ENCODE results near the gene DCUN1D3.
"Not testable (repeated sequence)": the region's sequence is repeated elsewhere in the genome, so short reads cannot be mapped to it uniquely, and the experiment has no call there.

DCUN1D3 gene

GRCh38 chr16:20818929-20819585 is 81.1 kb downstream of the DCUN1D3 start:
- TF ChIP-seq Cebpa-rat (IDR thresholded peaks at IDR 0.05), result no peak
- H3K4me3 ChIP-seq, result no peak overlapping the region
- peaks cover 0 to 5% (median 0%) of the 10 kb centered on the region in 11 experiments; a peak in 3 of 22 replicates for H3K9me3 ChIP-seq (replicated peaks in 1 of 11)
- no peaks in the 10 kb centered on the region for H4K20me1 ChIP-seq
- H3K4me2 ChIP-seq, result no peak overlapping the region
- no peak overlapping the region for H3K9ac ChIP-seq
- no peaks in the 10 kb centered on the region for H3K27me3 ChIP-seq
- no peaks in the 10 kb centered on the region for H3K36me3 ChIP-seq
- peaks cover 12 to 18% (median 15%) of the 10 kb centered on the region in 10 experiments for H3K4me1 ChIP-seq
- no peak overlapping the region for H3K27ac ChIP-seq

GRCh38 chr16:20814784-20815183 is 85.4 kb downstream of the DCUN1D3 start:
- Histone ChIP-seq H3K27ac (no peak overlapping the region), H3K4me3 (no peak overlapping the region), H3K27me3 (no peaks in the 10 kb centered on the region), H3K4me1 (no peaks in the 10 kb centered on the region), H3K4me2 (no peak overlapping the region), H4K20me1 (no peaks in the 10 kb centered on the region), H3K36me3 (no peaks in the 10 kb centered on the region), H3K9ac (no peak overlapping the region), H3K9me3 (replicated peaks in 1 of 11) (no peaks in the 10 kb centered on the region)
- TF ChIP-seq Cebpa-rat (IDR thresholded peaks at IDR 0.05), result no peak

- no peak for TF ChIP-seq Cebpa-rat (IDR thresholded peaks at IDR 0.05)
- no peaks in the 10 kb centered on the region for H3K36me3 ChIP-seq
Observed at GRCh38 chr16:20812510-20812909, 87.6 kb downstream of the DCUN1D3 start.

GRCh38 chr16:20811889-20812439 is 88.2 kb downstream of the DCUN1D3 start:
- TF ChIP-seq Cebpa-rat (IDR thresholded peaks at IDR 0.05), result no peak
- no peaks in the 10 kb centered on the region for H4K20me1 ChIP-seq

More at GRCh38 chr16:20812510-20812909, 87.6 kb downstream of the DCUN1D3 start:
- Histone ChIP-seq H4K20me1 (no peaks in the 10 kb centered on the region), H3K27ac (no peak overlapping the region), H3K27me3 (peaks cover 3 to 9% (median 6%) of the 10 kb centered on the region in 11 experiments; a peak in 20 of 22 replicates), H3K4me1 (no peaks in the 10 kb centered on the region), H3K4me2 (no peak overlapping the region), H3K9me3 (replicated peaks in 1 of 11) (peaks cover 0 to under 1% (median 0%) of the 10 kb centered on the region in 11 experiments; a peak in 2 of 22 replicates), H3K9ac (no peak overlapping the region), H3K4me3 (no peak overlapping the region)

GRCh38 chr16:20807862-20808261 is 92.3 kb downstream of the DCUN1D3 start:
- H4K20me1 ChIP-seq, result no peaks in the 10 kb centered on the region
- no peak overlapping the region for H3K4me3 ChIP-seq
- H3K27me3 ChIP-seq, result peaks cover 17 to 36% (median 28%) of the 10 kb centered on the region in 11 experiments
- no peak overlapping the region for H3K4me2 ChIP-seq
- H3K36me3 ChIP-seq, result no peaks in the 10 kb centered on the region
- H3K9me3 ChIP-seq (replicated peaks in 1 of 11), result peaks cover 6 to 21% (median 18%) of the 10 kb centered on the region in 11 experiments; a peak in 20 of 22 replicates
- H3K27ac ChIP-seq, result no peak overlapping the region
- H3K9ac ChIP-seq, result no peak overlapping the region
- no peak for TF ChIP-seq Cebpa-rat (IDR thresholded peaks at IDR 0.05)
- peaks cover 0 to 16% (median 8%) of the 10 kb centered on the region in 10 experiments; a peak in 8 of 20 replicates for H3K4me1 ChIP-seq

More at GRCh38 chr16:20811889-20812439, 88.2 kb downstream of the DCUN1D3 start:
- H3K36me3 ChIP-seq, result no peaks in the 10 kb centered on the region
- H3K9me3 ChIP-seq (replicated peaks in 1 of 11), result peaks cover 0 to 6% (median 4%) of the 10 kb centered on the region in 11 experiments; a peak in 19 of 22 replicates
- no peak overlapping the region for H3K4me3 ChIP-seq
- no peak overlapping the region for H3K27ac ChIP-seq
- peaks cover 8 to 14% (median 12%) of the 10 kb centered on the region in 11 experiments; a peak in 21 of 22 replicates for H3K27me3 ChIP-seq
- H3K9ac ChIP-seq, result no peak overlapping the region
- H3K4me2 ChIP-seq, result no peak overlapping the region
- peaks cover 0 to 4% (median 0%) of the 10 kb centered on the region in 10 experiments; a peak in 2 of 20 replicates for H3K4me1 ChIP-seq

GRCh38 chr16:20806168-20807050 is 93.7 kb downstream of the DCUN1D3 start, which contains the start of the genes ERI2 and REXO5:
Gene ERI2 (minus strand): TSS chr16:20806472. CDS start chr16:20806430, 42 bp downstream.
Gene REXO5 (plus strand): TSS chr16:20806527. CDS start chr16:20806954, 427 bp downstream.
- H3K36me3 ChIP-seq, result no peaks in the 10 kb centered on the region
- no peak for TF ChIP-seq Cebpa-rat (IDR thresholded peaks at IDR 0.05)
- H3K27me3 ChIP-seq, result peaks cover 17 to 36% (median 28%) of the 10 kb centered on the region in 11 experiments
- no peaks in the 10 kb centered on the region for H4K20me1 ChIP-seq
- peak within 1 kb of the TSS in 7 of 11 experiments; percentile 18 to 66 (median 41); a peak in 11 of 22 replicates for H3K9ac ChIP-seq
- peak within 1 kb of the TSS in 4 of 11 experiments; percentile 1 to 54 (median 24); a peak in 6 of 22 replicates for H3K27ac ChIP-seq
- H3K4me2 ChIP-seq, result peak within 1 kb of the TSS; percentile 41 to 81 (median 68); a peak in 21 of 22 replicates
- H3K4me1 ChIP-seq, result peaks cover 0 to 16% (median 8%) of the 10 kb centered on the region in 10 experiments; a peak in 8 of 20 replicates
- peaks cover 6 to 21% (median 18%) of the 10 kb centered on the region in 11 experiments; a peak in 20 of 22 replicates for H3K9me3 ChIP-seq (replicated peaks in 1 of 11)
- peak within 1 kb of the TSS; percentile 39 to 70 (median 53) for H3K4me3 ChIP-seq

GRCh38 chr16:20805684-20806167 is 94.4 kb downstream of the DCUN1D3 start:
- peaks cover 0 to 16% (median 8%) of the 10 kb centered on the region in 10 experiments; a peak in 8 of 20 replicates for H3K4me1 ChIP-seq
- peak overlapping the region in 9 of 10 experiments; percentile 47 to 70 (median 53); a peak in 17 of 20 replicates for H3K4me3 ChIP-seq
- H4K20me1 ChIP-seq, H3K36me3 ChIP-seq: not testable (repeated sequence)
- peaks cover 17 to 36% (median 28%) of the 10 kb centered on the region in 11 experiments for H3K27me3 ChIP-seq
- peak overlapping the region in 3 of 11 experiments; percentile 9 to 54 (median 40); a peak in 4 of 22 replicates for H3K27ac ChIP-seq
- H3K9me3 ChIP-seq (replicated peaks in 1 of 11), result peaks cover 6 to 21% (median 18%) of the 10 kb centered on the region in 11 experiments; a peak in 20 of 22 replicates
- H3K4me2 ChIP-seq, result peak overlapping the region in 10 of 11 experiments; percentile 41 to 81 (median 68); a peak in 16 of 22 replicates
- H3K9ac ChIP-seq, result peak overlapping the region in 2 of 11 experiments; percentile 49 to 50; a peak in 1 of 22 replicates

Measured in BLaER1 treated with 17β-estradiol and CSF1 and Interleukin-3, amounts not matched to agents 10 nM and 100 nM (cell line).